ENCODE data around the gene PUS10. TPM values are rescaled to one million over a fixed set of nuclear protein-coding genes. Genes with fewer than 3 reads are reported as not detected.

PUS10 gene
- polyA plus RNA-seq, 1 experiment: 10.2 TPM

- no peaks in the 10 kb centered on the region for H3K9me3 ChIP-seq (ENCODE audit: control insufficient read depth, insufficient read depth, low read length)
- DNase-seq (ENCODE audit: low read depth, low spot score): peak; percentile 39
- POLR2A ChIA-PET: no interaction called here
- H3K27me3 ChIP-seq (ENCODE audit: control insufficient read depth, insufficient read depth, low read length): no peaks in the 10 kb centered on the region
- H3K27ac ChIP-seq (ENCODE audit: low read depth, low read length): peak overlapping the region; percentile 22
- H3K4me3 ChIP-seq (ENCODE audit: low read depth, low read length): no peak overlapping the region
- CTCF ChIA-PET: interaction anchor here (0.8 kb wide), 1 partner anchor 40 kb away, joined by 3 read pairs; no protein-coding TSS in a partner anchor
- TF ChIP-seq CTCF (IDR thresholded peaks at IDR 0.05; ENCODE audit: low read depth, low read length): no peak
These were observed 59.3 kb downstream of the PUS10 start for GRCh38 chr2:60958800-60959199.

DNA sequence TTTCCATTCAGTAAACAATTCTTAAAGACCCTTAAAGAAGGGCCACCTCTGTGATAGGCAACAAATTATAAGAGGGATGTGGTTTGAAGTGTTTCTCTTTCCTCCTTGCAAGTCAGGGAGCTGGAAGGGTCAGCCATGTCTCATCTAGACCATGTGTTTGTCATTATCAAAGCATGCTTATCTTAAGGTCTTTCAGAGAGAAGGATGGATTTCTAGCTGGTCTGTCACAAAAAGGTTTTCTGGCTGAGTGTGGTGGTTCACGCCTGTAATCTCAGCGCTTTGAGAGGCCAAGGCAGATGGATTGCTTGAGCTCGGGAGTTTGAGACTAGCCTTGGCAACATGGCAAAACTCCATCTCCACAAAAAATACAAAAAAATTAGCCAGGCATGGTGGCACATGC lies 59.7 kb downstream of the PUS10 start:
- ChIA-PET POLR2A (no interaction called here), CTCF (interaction anchor here (0.8 kb wide), 1 partner anchor 41 kb away, joined by 3 read pairs; no protein-coding TSS in a partner anchor)
- H3K9me3 ChIP-seq (ENCODE audit: control insufficient read depth, insufficient read depth, low read length): no peaks in the 10 kb centered on the region
- H3K4me3 ChIP-seq (ENCODE audit: low read depth, low read length): no peak overlapping the region
- no peak overlapping the region for H3K27ac ChIP-seq (ENCODE audit: low read depth, low read length)
- no peaks in the 10 kb centered on the region for H3K27me3 ChIP-seq (ENCODE audit: control insufficient read depth, insufficient read depth, low read length)
- peak; percentile 8 for DNase-seq (ENCODE audit: low read depth, low spot score)
- no peak for TF ChIP-seq CTCF (IDR thresholded peaks at IDR 0.05; ENCODE audit: low read depth, low read length)

- Histone ChIP-seq H3K4me3 (ENCODE audit: low read depth, low read length) (no peak overlapping the region), H3K27ac (ENCODE audit: low read depth, low read length) (no peak overlapping the region), H3K27me3 (ENCODE audit: control insufficient read depth, insufficient read depth, low read length) (no peaks in the 10 kb centered on the region), H3K9me3 (ENCODE audit: control insufficient read depth, insufficient read depth, low read length) (no peaks in the 10 kb centered on the region)
- CTCF ChIA-PET: no interaction called here
- DNase-seq (ENCODE audit: low read depth, low spot score): no peak
- no peak for TF ChIP-seq CTCF (IDR thresholded peaks at IDR 0.05; ENCODE audit: low read depth, low read length)
- POLR2A ChIA-PET: no interaction called here
These were observed 60.4 kb downstream of the PUS10 start for GRCh38 chr2:60957643-60958042.

GRCh38 chr2:60957224-60957623 lies 60.8 kb downstream of the PUS10 start:
- H3K27ac ChIP-seq (ENCODE audit: low read depth, low read length): no peak overlapping the region
- no peak overlapping the region for H3K4me3 ChIP-seq (ENCODE audit: low read depth, low read length)
- DNase-seq (ENCODE audit: low read depth, low spot score): no peak
- H3K9me3 ChIP-seq (ENCODE audit: control insufficient read depth, insufficient read depth, low read length): no peaks in the 10 kb centered on the region
- no peak for TF ChIP-seq CTCF (IDR thresholded peaks at IDR 0.05; ENCODE audit: low read depth, low read length)
- H3K27me3 ChIP-seq (ENCODE audit: control insufficient read depth, insufficient read depth, low read length): no peaks in the 10 kb centered on the region
- CTCF ChIA-PET: no interaction called here
- POLR2A ChIA-PET: no interaction called here

DNA sequence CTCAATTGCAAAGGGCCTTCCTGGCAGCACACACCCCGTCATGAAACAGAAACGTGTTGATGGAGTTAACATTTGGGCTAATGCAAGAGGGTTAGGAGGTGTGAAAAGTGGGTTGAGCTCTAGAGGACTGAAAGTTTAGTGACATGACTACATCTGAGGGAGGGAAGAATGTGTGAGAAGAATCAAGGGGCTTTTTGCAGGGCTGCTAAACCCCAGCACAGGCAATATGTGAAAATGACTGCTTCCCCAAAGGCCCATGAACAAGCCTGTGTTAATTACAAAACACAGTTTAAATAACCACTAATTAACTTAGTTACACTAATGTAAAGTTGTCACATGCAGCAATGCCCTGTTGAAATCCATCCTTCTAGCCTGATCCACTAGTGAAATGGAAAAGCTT lies 63.9 kb downstream of the PUS10 start:
- no peaks in the 10 kb centered on the region for H3K27me3 ChIP-seq (ENCODE audit: control insufficient read depth, insufficient read depth, low read length)
- POLR2A ChIA-PET: no interaction called here
- CTCF ChIA-PET: no interaction called here
- no peak for TF ChIP-seq CTCF (IDR thresholded peaks at IDR 0.05; ENCODE audit: low read depth, low read length)
- H3K4me3 ChIP-seq (ENCODE audit: low read depth, low read length): no peak overlapping the region
- DNase-seq (ENCODE audit: low read depth, low spot score): no peak
- no peaks in the 10 kb centered on the region for H3K9me3 ChIP-seq (ENCODE audit: control insufficient read depth, insufficient read depth, low read length)
- H3K27ac ChIP-seq (ENCODE audit: low read depth, low read length): no peak overlapping the region
